Endothelial cell of umbilical vein (primary cell): ENCODE results near the gene SLC6A19. TPM values are rescaled to one million over a fixed set of nuclear protein-coding genes. Genes with fewer than 3 reads are reported as not detected.

Experiments
- BruUV-seq: library from RNA; stranded (reverse); fragments of 400-500 nt; replicated peaks from 2 replicates; lab custom pipeline; 2021; lab: Mats Ljungman, UMichigan
- CTCF ChIA-PET: fragments of 300-600, 350-600 bp; sonication (Branson Sonifier 250); formaldehyde crosslinking; loops from one replicate; lab custom pipeline; 2021; ENCODE audit warnings: antibody characterized with exemption, inconsistent platforms; lab: Charles Lee
- POLR2A ChIA-PET: fragments of 300-600, 350-600 bp; sonication (Branson Sonifier 250); formaldehyde crosslinking; loops from one replicate; lab custom pipeline; 2021; ENCODE audit warnings: antibody characterized with exemption, inconsistent platforms; lab: Charles Lee
- DNase-seq: peaks from one replicate; pipeline ENCODE4 v3.0.0-alpha.2; 2011; ENCODE audit warnings: low read depth, low spot score
- FAIRE-seq: peaks from 2 replicates; lab custom pipeline; 2011; peaks lifted over from hg19 to GRCh38; lab: Jason Lieb, UNC
- H2AFZ ChIP-seq: 2 replicates; pipeline ENCODE4 v1.6.0; 2012; ENCODE audit warnings: low read depth, low read length, control low read depth, inconsistent platforms
- H3K27ac ChIP-seq: 2 replicates; pipeline ENCODE4 v1.5.1; 2011; ENCODE audit warnings: low read depth, mild to moderate bottlenecking, control low read depth, low read length, moderate library complexity; ENCODE audit not compliant: insufficient read depth
- H3K27me3 ChIP-seq, 2 experiments: 2 replicates each; pipeline versions ENCODE4 v1.6.0 to v1.6.1; 2011; ENCODE audit warnings: low read length in 2 of 2, mixed read lengths in 1 of 2; ENCODE audit not compliant: control insufficient read depth in 2 of 2, insufficient read depth in 2 of 2
- H3K36me3 ChIP-seq, 2 experiments: 2 replicates in 1 of 2; 3 replicates in 1 of 2; pipeline ENCODE4 v1.5.1; 2011; ENCODE audit warnings: low read length in 2 of 2, mild to moderate bottlenecking in 1 of 2, moderate library complexity in 1 of 2; ENCODE audit not compliant: control insufficient read depth in 2 of 2, insufficient read depth in 2 of 2; ENCODE audit errors: extremely low read depth in 1 of 2
- H3K4me1 ChIP-seq: 3 replicates; pipeline ENCODE4 v1.5.1; 2011; ENCODE audit warnings: mild to moderate bottlenecking, low read length; ENCODE audit not compliant: control insufficient read depth, insufficient read depth; ENCODE audit errors: extremely low read depth
- H3K4me2 ChIP-seq: 2 replicates; pipeline ENCODE4 v1.6.1; 2011; ENCODE audit warnings: low read length, control low read depth, mixed read lengths; ENCODE audit not compliant: insufficient read depth
- H3K4me3 ChIP-seq, 3 experiments: fragments of 200-600 bp in 1 of 3; sonication (generic), shearing (Covaris generic) in 1 of 3; replicated peaks in 1 of 3; 2 replicates each; pipeline ENCODE4 v1.5.1; 2011 to 2016; ENCODE audit warnings: control low read depth in 3 of 3, low read length in 3 of 3, mild to moderate bottlenecking in 2 of 3, inconsistent platforms in 1 of 3, low read depth in 1 of 3, moderate library complexity in 1 of 3; ENCODE audit not compliant: insufficient read depth in 1 of 3
- H3K79me2 ChIP-seq: 2 replicates; pipeline ENCODE4 v1.6.0; 2012; ENCODE audit warnings: low read length, inconsistent platforms; ENCODE audit not compliant: control insufficient read depth, insufficient read depth
- H3K9ac ChIP-seq: replicated peaks from 2 replicates; pipeline ENCODE3; 2011; ENCODE audit warnings: low read length, control low read depth; ENCODE audit not compliant: insufficient read depth; ENCODE audit errors: extremely low read depth
- H3K9me1 ChIP-seq: replicated peaks from 3 replicates; pipeline ENCODE4 v1.6.0; 2011; ENCODE audit warnings: mild to moderate bottlenecking, low read length; ENCODE audit not compliant: control insufficient read depth, insufficient read depth; ENCODE audit errors: extremely low read depth
- H3K9me3 ChIP-seq: replicated peaks from 2 replicates; pipeline ENCODE4 v1.5.1; 2012; ENCODE audit warnings: low read length, inconsistent platforms; ENCODE audit not compliant: control insufficient read depth, insufficient read depth
- H4K20me1 ChIP-seq: replicated peaks from 2 replicates; pipeline ENCODE3; 2011; ENCODE audit warnings: mild to moderate bottlenecking, low read length; ENCODE audit not compliant: control insufficient read depth, insufficient read depth; ENCODE audit errors: extremely low read depth
- EZH2 ChIP-seq: IDR thresholded peaks from 2 replicates; pipeline ENCODE4 v1.6.1; 2012; ENCODE audit warnings: borderline replicate concordance, low read depth, mild to moderate bottlenecking, moderate library complexity, low read length, inconsistent platforms; ENCODE audit not compliant: severe bottlenecking
- FOS ChIP-seq: IDR thresholded peaks from 2 replicates; pipeline ENCODE4 v1.6.1; 2011; ENCODE audit warnings: mild to moderate bottlenecking, low read length, moderate library complexity, borderline replicate concordance; ENCODE audit not compliant: insufficient read depth
- GATA2 ChIP-seq: IDR thresholded peaks from 2 replicates; pipeline ENCODE4 v1.7.0; 2011; ENCODE audit warnings: low read depth, mild to moderate bottlenecking, moderate library complexity, mixed read lengths, low read length; ENCODE audit not compliant: insufficient read length, insufficient read depth
- JUN ChIP-seq: IDR thresholded peaks from 2 replicates; pipeline ENCODE4 v1.6.1; 2011; ENCODE audit warnings: borderline replicate concordance, low read depth; ENCODE audit not compliant: insufficient read length, insufficient read depth
- MYC ChIP-seq: IDR thresholded peaks from one replicate; pipeline ENCODE4 v1.6.1; 2011; ENCODE audit warnings: mild to moderate bottlenecking, low read depth, low read length
- POLR2A ChIP-seq: IDR thresholded peaks from 2 replicates; pipeline ENCODE4 v1.6.1; 2012; ENCODE audit warnings: low read depth, mild to moderate bottlenecking, control low read depth, low read length
- POLR2AphosphoS5 ChIP-seq: IDR thresholded peaks from 2 replicates; pipeline ENCODE4 v1.6.1; 2012; ENCODE audit warnings: low read depth, mild to moderate bottlenecking, control low read depth, low read length, moderate library complexity; ENCODE audit not compliant: insufficient read depth
- dilution Hi-C: fragments of 300-500 bp; cut with MboI; formaldehyde crosslinking; loops from one replicate; pipeline ENCODE4 v1.15.0; 2019; ENCODE audit warnings: low sequenced_read_pairs; ENCODE audit not compliant: extremely low pct_ligation_motif_present
- intact Hi-C: fragments of 100-400 bp; cut with micrococcal nuclease; formaldehyde crosslinking; loops from one replicate; pipeline ENCODE4 v1.10.0; 2022
- polyA plus RNA-seq, 4 experiments: library from polyadenylated mRNA; depleted of rRNA in 3 of 4; stranded (reverse) in 3 of 4; unstranded in 1 of 4; fragments of >200 nt; gene quantifications; 2 replicates each; pipeline versions ENCODE4 v1.2.1 to v1.2.3, GENCODE V29; 2011 to 2012; ENCODE audit warnings: missing spikeins in 1 of 4
- total RNA-seq: library from RNA; stranded (reverse); gene quantifications from 2 replicates; pipeline ENCODE4 v1.2.3, GENCODE V29; 2021
- TF ChIP-seq, protein P1 (sequence below): IDR thresholded peaks from 2 replicates; pipeline ENCODE4 v1.6.1; 2011; ENCODE audit not compliant: insufficient read depth, insufficient read length
- TF ChIP-seq, protein P2 (sequence below), 2 donors: IDR thresholded peaks; 1 replicate in 1 of 2; 2 replicates in 1 of 2; pipeline ENCODE4 v1.5.1; 2011; ENCODE audit warnings: low read length in 2 of 2, mild to moderate bottlenecking in 2 of 2, moderate library complexity in 2 of 2, control low read depth in 1 of 2, inconsistent platforms in 1 of 2, low read depth in 1 of 2; ENCODE audit not compliant: insufficient read depth in 1 of 2; ENCODE audit errors: extremely low read depth in 1 of 2

Gene SLC6A19
- total and polyA plus RNA-seq, 2 donors (not counting 3 experiments of a cell fraction or from before 2014, with no cell fraction given): not detected

DNA sequence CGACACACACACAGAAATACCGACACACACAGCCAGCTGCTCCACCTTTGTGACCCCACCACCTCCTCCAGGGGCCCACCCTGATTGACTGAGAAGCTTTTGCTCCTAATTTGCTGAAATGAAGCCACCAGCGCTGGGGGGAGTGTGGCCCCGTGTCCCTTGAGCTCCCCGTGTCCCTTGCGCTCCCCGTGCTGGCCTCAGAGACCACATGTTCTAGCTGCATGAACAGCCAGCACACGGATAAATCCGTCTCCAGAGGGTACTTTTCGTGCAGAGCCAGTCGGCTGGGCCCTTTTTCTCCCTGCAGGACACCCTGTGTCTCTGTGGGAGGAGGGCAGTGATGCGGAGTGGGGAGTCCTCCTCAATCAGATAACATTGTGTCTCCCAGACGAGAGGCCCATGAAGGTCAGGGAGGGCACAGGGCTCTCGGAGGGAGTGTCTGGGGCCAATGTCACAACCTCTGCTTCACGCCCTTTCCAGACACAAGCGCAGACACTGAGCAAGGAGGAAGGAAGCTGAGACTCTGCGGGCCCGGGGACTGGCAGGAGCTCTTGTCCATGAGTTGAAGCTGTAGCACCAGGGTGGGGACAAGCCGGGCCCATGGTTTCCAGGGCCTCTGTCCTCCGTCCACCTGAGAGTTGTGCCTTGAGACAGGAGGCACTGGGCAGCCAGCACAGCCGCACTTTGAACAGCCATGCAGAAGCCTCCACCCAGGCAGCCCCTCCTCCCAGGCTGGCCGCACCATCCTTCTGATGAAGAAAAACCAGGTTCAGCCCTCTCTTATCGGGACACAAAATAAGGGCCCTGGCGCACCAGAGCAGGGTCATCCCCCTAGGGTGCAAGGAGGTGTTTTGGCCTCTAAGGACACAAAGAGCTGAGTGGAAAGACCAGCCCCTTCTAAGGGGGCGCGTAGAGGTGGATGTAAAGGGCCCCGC lies 36.4 kb upstream of the SLC6A19 start:
- dilution Hi-C loops (no loop called here), intact Hi-C loops (no loop called here)
- Histone ChIP-seq H2AFZ (no peak overlapping the region), H3K36me3 (no peaks in the 10 kb centered on the region), H3K9me3 (no peaks in the 10 kb centered on the region), H3K27me3 (no peaks in the 10 kb centered on the region), H4K20me1 (no peaks in the 10 kb centered on the region), H3K79me2 (no peaks in the 10 kb centered on the region), H3K27ac (no peak overlapping the region), H3K4me3 (no peak overlapping the region), H3K9me1 (no peaks in the 10 kb centered on the region), H3K4me2 (no peak overlapping the region), H3K9ac (no peak overlapping the region), H3K4me1 (no peaks in the 10 kb centered on the region)
- DNase-seq (no peak), FAIRE-seq (no peak)
- TF ChIP-seq, protein P1, sequence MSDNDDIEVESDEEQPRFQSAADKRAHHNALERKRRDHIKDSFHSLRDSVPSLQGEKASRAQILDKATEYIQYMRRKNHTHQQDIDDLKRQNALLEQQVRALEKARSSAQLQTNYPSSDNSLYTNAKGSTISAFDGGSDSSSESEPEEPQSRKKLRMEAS: no peak
- no peak for TF ChIP-seq MYC
- no peak for TF ChIP-seq EZH2
- TF ChIP-seq POLR2AphosphoS5: no peak
- TF ChIP-seq, protein P2, sequence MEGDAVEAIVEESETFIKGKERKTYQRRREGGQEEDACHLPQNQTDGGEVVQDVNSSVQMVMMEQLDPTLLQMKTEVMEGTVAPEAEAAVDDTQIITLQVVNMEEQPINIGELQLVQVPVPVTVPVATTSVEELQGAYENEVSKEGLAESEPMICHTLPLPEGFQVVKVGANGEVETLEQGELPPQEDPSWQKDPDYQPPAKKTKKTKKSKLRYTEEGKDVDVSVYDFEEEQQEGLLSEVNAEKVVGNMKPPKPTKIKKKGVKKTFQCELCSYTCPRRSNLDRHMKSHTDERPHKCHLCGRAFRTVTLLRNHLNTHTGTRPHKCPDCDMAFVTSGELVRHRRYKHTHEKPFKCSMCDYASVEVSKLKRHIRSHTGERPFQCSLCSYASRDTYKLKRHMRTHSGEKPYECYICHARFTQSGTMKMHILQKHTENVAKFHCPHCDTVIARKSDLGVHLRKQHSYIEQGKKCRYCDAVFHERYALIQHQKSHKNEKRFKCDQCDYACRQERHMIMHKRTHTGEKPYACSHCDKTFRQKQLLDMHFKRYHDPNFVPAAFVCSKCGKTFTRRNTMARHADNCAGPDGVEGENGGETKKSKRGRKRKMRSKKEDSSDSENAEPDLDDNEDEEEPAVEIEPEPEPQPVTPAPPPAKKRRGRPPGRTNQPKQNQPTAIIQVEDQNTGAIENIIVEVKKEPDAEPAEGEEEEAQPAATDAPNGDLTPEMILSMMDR (IDR thresholded peaks at IDR 0.05; ENCODE audit: extremely low read depth in 1 of 2, insufficient read depth in 1 of 2, low read depth in 1 of 2, low read length in 2 of 2): no peak
- no peak for TF ChIP-seq GATA2
- TF ChIP-seq JUN: no peak
- no peak for TF ChIP-seq FOS
- no peak for TF ChIP-seq POLR2A
- no TSS peak for BruUV-seq
- POLR2A ChIA-PET: no interaction called here
- CTCF ChIA-PET: interaction anchor here (1.4 to 1.9 kb wide), 2 partner anchors 10 to 480 kb away, joined by 4 to 5 read pairs; no protein-coding TSS in a partner anchor
